GM13977 (cell line): ENCODE results near the gene SUGP2.

ENCODE experiments used
- DNase-seq: peaks from one replicate; pipeline ENCODE4 v3.0.0; 2012; ENCODE audit warnings: low spot score
- in situ Hi-C: fragments of 300-500 bp; cut with MboI; formaldehyde crosslinking; loops from one replicate; pipeline ENCODE4 v1.12.0; 2022; ENCODE audit warnings: low sequenced_read_pairs, low pct_unique_long_range_greater_than_20kb, mixed read lengths, inconsistent platforms; ENCODE audit not compliant: unreplicated experiment
- TF ChIP-seq, protein P1 (sequence below): IDR thresholded peaks from 2 replicates; pipeline ENCODE4 v1.5.1; 2012; ENCODE audit warnings: mild to moderate bottlenecking, control low read depth; ENCODE audit not compliant: insufficient read depth; ENCODE audit errors: extremely low read depth, missing control alignments

SUGP2 gene

DNA sequence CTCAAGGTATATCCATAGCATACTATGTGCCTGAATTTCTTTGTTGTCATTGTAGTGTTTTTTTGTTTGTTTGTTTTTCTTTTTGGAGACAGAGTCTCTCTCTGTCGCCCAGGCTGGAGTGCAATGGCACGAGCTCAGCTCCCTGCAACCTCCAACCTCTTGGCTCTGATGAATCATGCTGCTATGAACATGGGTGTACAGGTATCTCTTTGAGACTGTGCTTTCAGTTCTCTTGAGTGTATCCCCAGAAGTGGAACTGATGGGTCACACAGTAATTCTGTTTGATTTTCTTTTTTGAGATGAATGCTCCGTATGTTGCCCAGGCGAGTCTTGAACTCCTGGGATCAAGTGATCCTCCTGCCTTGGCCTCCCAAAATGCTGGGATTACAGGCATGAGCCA is 16.8 kb upstream of the SUGP2 start:
- in situ Hi-C loops: loop anchor here (10.0 kb wide), 1 partner anchor 85 kb away; the partner anchor contains the start of gene TMEM161A
- TF ChIP-seq, protein P1, sequence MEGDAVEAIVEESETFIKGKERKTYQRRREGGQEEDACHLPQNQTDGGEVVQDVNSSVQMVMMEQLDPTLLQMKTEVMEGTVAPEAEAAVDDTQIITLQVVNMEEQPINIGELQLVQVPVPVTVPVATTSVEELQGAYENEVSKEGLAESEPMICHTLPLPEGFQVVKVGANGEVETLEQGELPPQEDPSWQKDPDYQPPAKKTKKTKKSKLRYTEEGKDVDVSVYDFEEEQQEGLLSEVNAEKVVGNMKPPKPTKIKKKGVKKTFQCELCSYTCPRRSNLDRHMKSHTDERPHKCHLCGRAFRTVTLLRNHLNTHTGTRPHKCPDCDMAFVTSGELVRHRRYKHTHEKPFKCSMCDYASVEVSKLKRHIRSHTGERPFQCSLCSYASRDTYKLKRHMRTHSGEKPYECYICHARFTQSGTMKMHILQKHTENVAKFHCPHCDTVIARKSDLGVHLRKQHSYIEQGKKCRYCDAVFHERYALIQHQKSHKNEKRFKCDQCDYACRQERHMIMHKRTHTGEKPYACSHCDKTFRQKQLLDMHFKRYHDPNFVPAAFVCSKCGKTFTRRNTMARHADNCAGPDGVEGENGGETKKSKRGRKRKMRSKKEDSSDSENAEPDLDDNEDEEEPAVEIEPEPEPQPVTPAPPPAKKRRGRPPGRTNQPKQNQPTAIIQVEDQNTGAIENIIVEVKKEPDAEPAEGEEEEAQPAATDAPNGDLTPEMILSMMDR: no peak
- DNase-seq: no peak

DNA sequence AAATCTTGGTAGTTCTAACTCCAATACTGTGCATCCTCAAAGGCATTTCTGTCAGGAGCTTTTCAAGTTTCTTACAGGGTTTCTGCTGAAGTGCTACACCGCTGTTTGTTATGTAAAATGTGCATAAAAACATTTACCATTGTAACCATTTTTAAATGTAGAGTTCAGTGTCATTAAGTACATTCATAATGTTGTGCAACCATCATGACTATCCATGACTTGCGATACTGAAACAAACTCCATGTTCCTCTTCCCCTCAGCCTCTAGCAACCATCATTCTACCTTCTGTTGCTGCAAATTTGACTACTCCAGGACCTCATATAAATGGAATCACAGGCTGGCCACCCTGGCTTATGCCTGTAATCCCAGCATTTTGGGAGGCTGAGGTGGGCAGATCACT is 16.1 kb upstream of the SUGP2 start:
- in situ Hi-C loops: no loop called here
- no peak for DNase-seq
- TF ChIP-seq, protein P1: no peak

DNA sequence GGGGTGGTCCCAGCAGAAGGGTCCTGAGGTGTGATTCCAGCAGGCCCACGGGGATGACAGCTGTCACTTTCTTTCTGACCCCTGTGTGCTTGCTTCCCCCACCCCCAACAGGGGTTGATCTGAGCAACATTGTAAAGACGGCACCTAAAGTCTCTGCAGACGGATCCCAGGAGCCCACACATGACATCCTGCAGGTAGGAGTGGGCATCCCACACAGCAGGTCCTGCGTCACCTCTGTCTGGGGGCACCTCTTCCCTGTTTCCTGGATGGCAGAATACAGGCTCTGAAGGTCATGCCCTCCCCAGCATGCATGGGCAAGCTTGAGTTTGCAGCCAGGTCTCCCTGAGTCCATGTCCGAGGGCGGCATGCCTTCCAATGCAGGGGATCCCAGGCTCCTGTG is 10.6 kb upstream of the SUGP2 start:
- TF ChIP-seq, protein P1: no peak
- in situ Hi-C loops: no loop called here
- no peak for DNase-seq

DNA sequence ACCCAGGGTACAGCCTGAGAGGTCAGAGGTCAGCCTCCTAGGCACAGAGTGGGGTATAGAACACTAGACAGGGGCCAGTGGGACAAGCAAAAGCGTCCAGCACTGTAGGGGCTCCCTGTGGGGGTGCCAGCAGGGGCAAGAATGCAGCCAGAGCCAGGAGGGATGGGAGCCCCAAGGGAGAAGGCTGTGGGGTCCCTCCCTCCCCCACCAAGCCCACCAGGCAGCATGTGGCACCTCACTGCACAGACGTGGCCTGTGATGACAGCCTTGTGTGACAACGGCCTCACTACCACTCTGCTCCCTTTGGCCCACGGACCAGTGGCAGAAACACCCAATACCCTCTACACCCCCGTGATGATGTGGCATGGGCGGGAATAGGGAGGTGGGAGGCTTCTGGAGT is 10.2 kb upstream of the SUGP2 start:
- no peak for DNase-seq
- in situ Hi-C loops: no loop called here
- TF ChIP-seq, protein P1: no peak

DNA sequence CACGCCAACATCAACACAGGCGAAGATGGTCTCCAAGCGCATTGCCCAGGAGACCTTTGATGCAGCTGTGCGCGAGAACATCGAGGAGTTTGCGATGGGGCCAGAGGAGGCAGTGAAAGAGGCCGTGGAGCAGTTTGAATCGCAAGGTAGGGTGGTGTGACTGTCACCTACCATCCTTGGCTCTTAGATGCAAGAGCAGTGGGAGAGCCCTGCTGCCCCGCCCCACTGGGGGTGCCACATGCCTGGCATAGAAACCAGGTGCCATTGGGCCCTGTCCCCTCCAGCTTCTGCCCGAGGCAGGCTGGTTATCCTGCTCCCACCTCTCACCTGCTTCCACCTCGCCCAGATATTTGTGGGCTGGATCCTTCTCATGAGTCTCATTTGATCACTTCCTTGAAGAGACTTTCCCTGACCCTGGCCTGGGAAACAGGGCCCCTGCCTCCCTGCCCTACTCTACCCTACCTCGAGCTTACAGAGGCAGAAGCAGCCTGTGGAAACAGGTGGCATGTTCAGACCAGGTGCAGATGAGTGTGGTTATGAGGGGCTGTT is 9.5 kb upstream of the SUGP2 start:
- TF ChIP-seq, protein P1: no peak
- in situ Hi-C loops: no loop called here
- no peak for DNase-seq

DNA sequence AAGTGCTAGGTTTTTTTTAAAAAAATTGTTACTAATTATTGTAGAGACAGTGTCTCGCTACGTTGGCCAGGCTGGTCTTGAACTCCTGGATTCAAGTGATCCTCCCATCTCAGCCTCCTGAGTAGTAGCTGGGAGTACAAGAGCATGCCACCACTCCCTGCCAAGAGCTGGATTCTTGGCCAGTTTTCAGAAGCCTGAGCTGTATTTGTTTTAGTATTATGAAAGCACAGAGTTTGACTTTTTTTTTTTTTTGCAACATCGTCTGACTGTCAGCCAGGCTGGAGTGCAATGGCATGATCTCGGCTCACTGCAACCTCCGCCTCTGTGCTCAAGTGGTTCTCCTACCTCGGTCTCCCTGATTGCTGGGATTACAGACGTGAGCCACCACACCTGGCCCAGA is 7.1 kb upstream of the SUGP2 start:
- TF ChIP-seq, protein P1: no peak
- in situ Hi-C loops: no loop called here
- DNase-seq: no peak

DNA sequence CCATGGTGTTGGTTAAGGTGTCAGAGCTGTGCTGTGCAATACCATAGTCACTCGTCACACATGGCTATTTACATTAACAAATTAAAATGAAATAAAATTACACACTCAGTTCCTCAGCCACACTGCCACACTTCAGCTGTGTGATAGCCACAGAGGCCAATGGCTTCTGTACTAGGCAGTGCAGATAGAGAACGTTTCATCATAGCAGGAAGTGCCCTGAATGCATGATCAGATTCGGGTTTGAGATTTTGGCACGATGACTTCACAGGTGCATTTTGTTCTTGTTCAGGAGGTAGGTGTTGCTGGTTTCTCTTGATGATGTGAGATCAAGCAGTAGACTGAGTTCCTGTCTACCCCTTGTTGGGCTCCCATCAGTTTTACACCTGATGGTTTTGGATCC is 6.6 kb upstream of the SUGP2 start:
- TF ChIP-seq, protein P1: no peak

More for the DNA sequence above, 6.6 kb upstream of the SUGP2 start:
- no peak for DNase-seq
- in situ Hi-C loops: no loop called here
